GM13977 (cell line): ENCODE measurements around the gene EPHB1.

Experiments
- DNase-seq: peaks from one replicate; pipeline ENCODE4 v3.0.0; 2012; ENCODE audit warnings: low spot score
- in situ Hi-C: fragments of 300-500 bp; cut with MboI; formaldehyde crosslinking; loops from one replicate; pipeline ENCODE4 v1.12.0; 2022; ENCODE audit warnings: low sequenced_read_pairs, low pct_unique_long_range_greater_than_20kb, mixed read lengths, inconsistent platforms; ENCODE audit not compliant: unreplicated experiment
- TF ChIP-seq, protein P1 (sequence below): IDR thresholded peaks from 2 replicates; pipeline ENCODE4 v1.5.1; 2012; ENCODE audit warnings: mild to moderate bottlenecking, control low read depth; ENCODE audit not compliant: insufficient read depth; ENCODE audit errors: extremely low read depth, missing control alignments

The EPHB1 gene

DNA sequence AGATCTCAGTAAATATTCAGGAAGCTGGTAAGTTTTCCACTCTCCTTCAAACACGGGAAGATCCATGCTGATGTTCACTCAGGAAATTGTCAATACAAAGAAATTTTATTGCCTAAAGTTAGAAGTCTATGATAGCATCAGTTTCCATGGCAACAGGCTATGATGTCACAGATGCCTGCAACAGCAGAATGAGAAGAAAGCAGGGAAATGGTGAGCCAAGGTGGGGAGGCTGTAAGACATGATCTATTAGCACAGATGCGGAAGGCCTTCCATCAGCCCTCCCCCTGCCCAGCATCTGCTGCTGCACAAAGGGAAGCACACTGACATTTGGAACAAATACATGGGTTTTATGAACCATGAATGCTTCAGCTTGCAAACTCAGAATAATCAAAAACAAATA lies 28.6 kb downstream of the EPHB1 start:
- TF ChIP-seq, protein P1, sequence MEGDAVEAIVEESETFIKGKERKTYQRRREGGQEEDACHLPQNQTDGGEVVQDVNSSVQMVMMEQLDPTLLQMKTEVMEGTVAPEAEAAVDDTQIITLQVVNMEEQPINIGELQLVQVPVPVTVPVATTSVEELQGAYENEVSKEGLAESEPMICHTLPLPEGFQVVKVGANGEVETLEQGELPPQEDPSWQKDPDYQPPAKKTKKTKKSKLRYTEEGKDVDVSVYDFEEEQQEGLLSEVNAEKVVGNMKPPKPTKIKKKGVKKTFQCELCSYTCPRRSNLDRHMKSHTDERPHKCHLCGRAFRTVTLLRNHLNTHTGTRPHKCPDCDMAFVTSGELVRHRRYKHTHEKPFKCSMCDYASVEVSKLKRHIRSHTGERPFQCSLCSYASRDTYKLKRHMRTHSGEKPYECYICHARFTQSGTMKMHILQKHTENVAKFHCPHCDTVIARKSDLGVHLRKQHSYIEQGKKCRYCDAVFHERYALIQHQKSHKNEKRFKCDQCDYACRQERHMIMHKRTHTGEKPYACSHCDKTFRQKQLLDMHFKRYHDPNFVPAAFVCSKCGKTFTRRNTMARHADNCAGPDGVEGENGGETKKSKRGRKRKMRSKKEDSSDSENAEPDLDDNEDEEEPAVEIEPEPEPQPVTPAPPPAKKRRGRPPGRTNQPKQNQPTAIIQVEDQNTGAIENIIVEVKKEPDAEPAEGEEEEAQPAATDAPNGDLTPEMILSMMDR, result no peak
- in situ Hi-C loops, result no loop called here
- no peak for DNase-seq

DNA sequence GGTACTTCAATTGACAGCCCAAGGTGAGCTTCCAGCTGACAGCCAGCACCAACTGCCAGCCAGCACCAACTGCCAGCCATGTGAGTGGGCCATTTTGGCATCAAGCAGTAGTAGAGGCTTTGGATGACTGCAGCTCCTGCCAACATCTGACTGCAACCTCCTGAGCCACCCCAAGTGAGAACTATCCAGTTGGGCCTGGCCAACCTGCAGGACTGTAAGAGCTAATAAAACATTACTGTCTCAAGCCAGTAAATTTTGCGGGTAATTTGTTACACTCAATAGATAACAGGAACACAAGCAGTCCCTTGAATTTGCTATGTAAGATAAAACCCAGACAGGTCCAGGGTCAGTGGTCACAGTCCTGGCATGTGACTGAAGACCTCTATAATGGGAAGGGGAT lies 29.7 kb downstream of the EPHB1 start:
- TF ChIP-seq, protein P1, result no peak
- DNase-seq, result no peak
- in situ Hi-C loops, result no loop called here

DNA sequence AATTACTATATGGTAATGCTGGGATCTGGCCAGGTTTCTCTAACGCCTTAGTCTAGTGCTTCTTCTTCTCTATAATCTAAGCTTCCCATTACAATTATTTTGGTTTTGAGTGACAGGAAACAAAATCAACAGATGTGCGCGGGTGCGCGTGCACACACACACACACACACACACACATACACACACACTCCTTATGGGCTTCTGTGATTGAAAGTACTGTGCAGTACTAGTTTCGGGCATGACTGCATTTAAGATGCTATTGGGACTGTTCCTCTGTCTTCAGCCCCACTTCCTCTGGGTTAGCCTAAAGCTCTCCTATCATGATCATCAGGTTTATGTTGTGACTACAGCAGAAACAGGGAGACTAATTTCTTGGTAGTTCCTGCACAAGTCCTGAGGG lies 32.2 kb downstream of the EPHB1 start:
- TF ChIP-seq, protein P1, result no peak
- no peak for DNase-seq
- in situ Hi-C loops, result no loop called here

DNA sequence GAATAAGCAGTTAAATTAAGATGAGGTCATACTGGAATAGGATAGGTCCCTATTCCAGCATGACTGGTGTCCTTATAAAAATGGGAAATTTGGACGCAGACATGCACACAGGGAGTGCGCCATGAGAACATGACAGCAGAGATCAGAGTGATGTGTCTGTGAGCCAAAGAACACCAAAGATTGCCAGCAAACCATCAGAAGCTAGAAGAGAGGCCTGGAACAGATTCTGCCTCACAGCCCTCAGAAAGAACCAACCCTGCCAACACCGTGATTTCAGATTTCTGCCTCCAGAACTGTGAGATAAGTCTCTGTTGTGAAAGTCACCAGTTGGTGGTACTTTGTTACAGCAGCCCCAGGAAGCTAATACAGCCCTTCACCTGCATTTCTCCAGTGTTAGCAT lies 34.7 kb downstream of the EPHB1 start:
- TF ChIP-seq, protein P1, result no peak
- in situ Hi-C loops, result no loop called here
- DNase-seq, result no peak

DNA sequence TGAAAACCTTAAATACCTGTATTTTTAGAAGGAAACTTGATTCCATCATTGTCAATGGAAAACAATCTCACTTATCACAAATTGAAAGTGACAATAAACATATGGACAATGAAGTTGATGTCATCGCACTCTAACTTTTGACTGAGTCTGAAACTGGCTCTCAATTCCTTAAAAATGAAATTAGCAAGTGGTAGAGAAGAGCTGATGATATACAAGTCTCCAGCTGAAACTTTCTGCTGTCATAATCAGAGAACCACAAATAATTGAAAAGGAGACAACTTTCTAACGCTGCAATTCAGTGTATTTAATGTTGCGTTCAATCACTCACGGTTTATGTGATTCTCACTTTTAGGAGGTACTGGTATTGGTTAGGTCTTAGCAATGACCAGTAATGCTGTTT lies 37.5 kb downstream of the EPHB1 start:
- TF ChIP-seq, protein P1, result no peak
- DNase-seq, result no peak
- in situ Hi-C loops, result no loop called here

DNA sequence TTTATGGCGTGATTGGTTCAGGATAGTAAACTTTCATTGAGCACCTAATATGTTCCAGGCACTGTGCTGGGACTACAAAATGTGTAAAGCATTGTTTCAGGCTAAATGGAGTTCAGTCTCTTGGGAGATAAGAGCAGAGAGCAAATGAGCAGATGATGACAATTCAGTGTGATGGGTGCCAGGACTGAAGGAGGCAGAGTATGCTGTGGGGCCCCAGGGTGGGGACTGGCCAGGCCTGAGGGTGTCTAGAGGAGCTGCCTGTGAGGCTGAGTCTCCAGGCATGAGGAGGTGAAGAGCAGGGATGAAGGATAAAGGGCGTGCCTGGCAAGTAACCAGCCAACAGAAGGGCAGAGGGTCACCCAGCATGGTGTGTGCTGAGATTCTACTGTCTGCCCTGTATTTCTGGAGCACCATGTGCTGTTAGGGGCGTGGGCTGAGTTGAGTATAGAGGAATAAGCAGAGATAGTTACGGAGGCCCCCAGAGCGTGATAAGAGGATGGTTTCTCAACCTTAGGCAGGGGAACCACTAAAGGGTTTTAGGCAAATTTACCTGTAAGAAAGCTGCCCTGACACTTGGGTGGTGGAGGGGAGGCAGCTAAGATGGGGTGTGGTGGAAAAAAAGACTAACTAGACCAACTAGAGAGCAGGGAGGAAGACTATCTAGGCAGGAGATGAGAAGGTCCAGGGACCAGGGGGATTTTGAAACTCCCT lies 38.5 kb downstream of the EPHB1 start:
- TF ChIP-seq, protein P1, result no peak
- DNase-seq, result no peak
- in situ Hi-C loops, result no loop called here
